ENCODE results near the gene FGF3.

Gene FGF3

DNA sequence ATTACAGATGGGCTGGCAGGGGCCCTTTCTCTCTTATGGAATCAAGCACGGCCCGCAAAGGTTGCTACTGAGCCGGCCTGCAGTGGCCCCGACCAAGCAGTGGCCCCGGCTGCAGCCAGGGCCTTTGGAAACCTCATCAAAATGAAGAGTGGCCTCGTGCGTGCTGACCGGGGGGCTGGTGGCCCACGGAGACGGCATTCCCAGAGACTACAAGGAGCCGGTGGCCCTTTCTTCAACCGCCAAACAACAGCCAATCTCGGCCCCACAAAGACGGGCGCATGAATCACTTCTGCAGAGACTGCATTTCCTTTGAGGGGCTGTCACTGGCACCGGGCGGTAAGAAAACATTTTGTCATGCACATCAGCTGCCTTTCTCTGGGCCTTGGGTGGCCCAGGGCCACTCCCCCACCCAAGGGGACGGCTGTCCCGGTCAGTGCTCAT, 43.1 kb upstream of the FGF3 start:
- peaks cover 3% of the 10 kb centered on the region; the same call in 1 of the 2 replicates for H3K27me3 ChIP-seq (ENCODE audit: control insufficient read depth, insufficient read depth, low read length)

DNA sequence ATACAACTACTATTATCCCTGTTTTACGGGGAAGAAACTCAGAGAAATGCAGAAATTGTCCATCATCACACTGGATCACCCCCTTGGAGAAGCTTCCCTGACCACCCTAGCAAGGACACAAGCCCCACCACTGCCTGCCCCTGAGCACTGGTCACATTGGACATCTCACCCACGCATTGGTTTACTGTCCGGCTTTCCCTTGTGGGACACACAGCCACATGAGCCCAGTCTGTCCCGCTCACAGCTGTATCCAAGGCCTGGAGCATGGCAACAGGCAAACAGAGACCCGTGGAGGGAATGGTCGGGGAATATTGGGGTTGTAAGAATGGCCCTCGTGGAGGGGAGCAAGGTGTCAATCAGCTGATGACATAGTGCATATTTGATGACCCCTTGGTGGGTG, 42.7 kb upstream of the FGF3 start:
- no peak overlapping the region for H3K4me3 ChIP-seq (ENCODE audit: low read depth, low read length)
- no peaks in the 10 kb centered on the region for H3K9me3 ChIP-seq (ENCODE audit: control insufficient read depth, insufficient read depth, low read depth, low read length)
- H3K4me1 ChIP-seq (ENCODE audit: control insufficient read depth, insufficient read depth, low read length): peaks cover 10% of the 10 kb centered on the region; the same call in 1 of the 2 replicates
- H3K9ac ChIP-seq (ENCODE audit: low read length): no peak overlapping the region
- peaks cover 3% of the 10 kb centered on the region; the same call in 1 of the 2 replicates for H3K27me3 ChIP-seq (ENCODE audit: control insufficient read depth, insufficient read depth, low read length)
- no peaks in the 10 kb centered on the region for H3K36me3 ChIP-seq (ENCODE audit: control insufficient read depth, insufficient read depth, low read length)
- no peak overlapping the region for H3K27ac ChIP-seq (ENCODE audit: low read depth, low read length)

More for the DNA sequence above, 43.1 kb upstream of the FGF3 start:
- H3K36me3 ChIP-seq (ENCODE audit: control insufficient read depth, insufficient read depth, low read length): no peaks in the 10 kb centered on the region
- no peak overlapping the region for H3K4me3 ChIP-seq (ENCODE audit: low read depth, low read length)
- no peaks in the 10 kb centered on the region for H3K9me3 ChIP-seq (ENCODE audit: control insufficient read depth, insufficient read depth, low read depth, low read length)
- H3K4me1 ChIP-seq (ENCODE audit: control insufficient read depth, insufficient read depth, low read length): peaks cover 13% of the 10 kb centered on the region; the same call in 1 of the 2 replicates
- H3K9ac ChIP-seq (ENCODE audit: low read length): no peak overlapping the region
- H3K27ac ChIP-seq (ENCODE audit: low read depth, low read length): no peak overlapping the region

DNA sequence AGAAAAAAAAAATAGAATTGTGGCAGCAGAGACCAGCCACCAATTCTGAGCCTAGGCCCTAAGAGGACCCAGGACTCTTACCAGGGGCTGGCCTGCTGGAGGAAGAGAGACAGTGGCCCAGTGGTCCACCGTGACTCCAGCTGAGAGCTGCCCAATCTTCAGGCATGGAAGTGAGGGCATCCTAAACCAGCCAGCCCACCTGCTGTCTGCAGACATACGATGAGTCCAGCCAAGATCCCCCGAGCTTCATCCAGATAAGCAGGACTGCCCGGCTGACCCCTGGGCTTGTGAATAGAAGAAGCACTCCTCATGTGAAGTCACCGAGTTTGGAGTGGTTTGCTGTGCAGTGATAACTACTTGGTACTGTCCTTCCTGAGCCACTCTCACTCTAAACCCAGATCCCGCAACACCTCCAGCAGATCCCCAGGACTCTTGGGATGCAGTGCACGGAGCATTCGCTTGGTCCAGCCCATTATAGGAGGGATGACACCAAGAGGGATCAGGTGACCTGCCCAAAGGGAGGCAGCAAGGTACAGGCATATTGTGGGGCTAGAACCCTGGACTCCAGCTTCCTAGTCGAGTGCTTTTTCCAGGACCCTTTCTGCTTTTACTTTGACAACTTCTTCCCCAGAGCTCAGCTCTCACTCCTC, 41.7 kb upstream of the FGF3 start:
- H3K27ac ChIP-seq (ENCODE audit: low read depth, low read length): no peak overlapping the region
- no peaks in the 10 kb centered on the region for H3K9me3 ChIP-seq (ENCODE audit: control insufficient read depth, insufficient read depth, low read depth, low read length)
- peaks cover 10% of the 10 kb centered on the region; the same call in 1 of the 2 replicates for H3K4me1 ChIP-seq (ENCODE audit: control insufficient read depth, insufficient read depth, low read length)
- no peak overlapping the region for H3K4me3 ChIP-seq (ENCODE audit: low read depth, low read length)
- peaks cover 3% of the 10 kb centered on the region; the same call in 1 of the 2 replicates for H3K27me3 ChIP-seq (ENCODE audit: control insufficient read depth, insufficient read depth, low read length)
- H3K36me3 ChIP-seq (ENCODE audit: control insufficient read depth, insufficient read depth, low read length): no peaks in the 10 kb centered on the region
- H3K9ac ChIP-seq (ENCODE audit: low read length): no peak overlapping the region

DNA sequence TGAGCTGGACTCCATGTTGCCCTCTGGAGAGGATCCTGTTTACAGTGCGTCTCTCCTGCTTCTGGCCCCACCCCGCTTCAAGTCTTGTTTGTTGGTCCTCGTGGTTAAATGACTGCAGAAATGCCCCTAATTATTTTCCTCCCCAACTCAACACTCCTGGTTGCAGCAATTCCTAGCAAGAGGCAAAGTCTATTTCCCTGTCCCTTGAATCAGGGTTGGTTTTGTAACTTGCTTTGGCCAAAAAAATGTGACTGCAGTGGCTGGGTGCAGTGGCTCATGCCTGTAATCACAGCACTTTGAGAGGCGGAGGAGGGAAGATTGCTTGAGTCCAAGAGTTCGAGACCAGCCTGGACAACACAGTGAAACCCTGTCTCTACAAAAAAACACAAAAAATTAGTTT, 41.0 kb upstream of the FGF3 start:
- Histone ChIP-seq H3K9ac (ENCODE audit: low read length) (no peak overlapping the region), H3K4me3 (ENCODE audit: low read depth, low read length) (no peak overlapping the region), H3K27me3 (ENCODE audit: control insufficient read depth, insufficient read depth, low read length) (peaks cover 3% of the 10 kb centered on the region; the same call in 1 of the 2 replicates), H3K36me3 (ENCODE audit: control insufficient read depth, insufficient read depth, low read length) (no peaks in the 10 kb centered on the region), H3K27ac (ENCODE audit: low read depth, low read length) (no peak overlapping the region), H3K4me1 (ENCODE audit: control insufficient read depth, insufficient read depth, low read length) (peaks cover 10% of the 10 kb centered on the region; the same call in 1 of the 2 replicates), H3K9me3 (ENCODE audit: control insufficient read depth, insufficient read depth, low read depth, low read length) (no peaks in the 10 kb centered on the region)

DNA sequence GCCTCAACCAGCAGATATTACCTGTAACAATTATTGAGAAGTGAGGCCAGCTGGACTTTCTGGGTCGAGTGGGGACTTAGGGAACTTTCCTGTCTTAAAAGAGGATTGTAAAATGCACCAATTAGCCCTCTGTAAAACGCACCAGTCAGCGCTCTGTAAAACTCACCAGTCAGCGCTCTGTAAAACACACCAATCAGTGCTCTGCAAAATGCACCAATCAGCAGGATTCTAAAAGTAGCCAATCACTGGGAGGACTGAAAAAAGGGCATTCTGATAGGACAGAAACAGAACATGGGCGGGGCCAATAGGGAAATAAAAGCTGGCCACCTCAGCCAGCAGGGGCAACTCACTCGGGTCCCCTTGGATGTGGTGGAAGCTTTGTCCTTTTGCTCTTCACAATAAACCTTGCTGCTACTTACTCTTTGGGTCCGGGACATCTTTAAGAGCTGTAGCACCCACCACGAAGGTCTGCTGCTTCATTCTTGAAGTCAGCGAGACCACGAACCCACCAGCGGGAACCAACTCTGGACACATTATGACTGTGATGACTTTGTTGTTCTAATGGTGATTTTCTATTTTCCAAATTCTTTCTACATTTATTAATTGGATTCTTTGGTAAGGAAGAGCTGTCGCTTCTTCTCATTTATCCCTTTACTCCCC, 40.2 kb upstream of the FGF3 start:
- no peaks in the 10 kb centered on the region for H3K9me3 ChIP-seq (ENCODE audit: control insufficient read depth, insufficient read depth, low read depth, low read length)
- H3K4me1 ChIP-seq (ENCODE audit: control insufficient read depth, insufficient read depth, low read length): peaks cover 10% of the 10 kb centered on the region; the same call in 1 of the 2 replicates
- no peak overlapping the region for H3K4me3 ChIP-seq (ENCODE audit: low read depth, low read length)
- H3K27ac ChIP-seq (ENCODE audit: low read depth, low read length): no peak overlapping the region
- peaks cover 3% of the 10 kb centered on the region; the same call in 1 of the 2 replicates for H3K27me3 ChIP-seq (ENCODE audit: control insufficient read depth, insufficient read depth, low read length)
- H3K36me3 ChIP-seq (ENCODE audit: control insufficient read depth, insufficient read depth, low read length): no peaks in the 10 kb centered on the region
- H3K9ac ChIP-seq (ENCODE audit: low read length): no peak overlapping the region

DNA sequence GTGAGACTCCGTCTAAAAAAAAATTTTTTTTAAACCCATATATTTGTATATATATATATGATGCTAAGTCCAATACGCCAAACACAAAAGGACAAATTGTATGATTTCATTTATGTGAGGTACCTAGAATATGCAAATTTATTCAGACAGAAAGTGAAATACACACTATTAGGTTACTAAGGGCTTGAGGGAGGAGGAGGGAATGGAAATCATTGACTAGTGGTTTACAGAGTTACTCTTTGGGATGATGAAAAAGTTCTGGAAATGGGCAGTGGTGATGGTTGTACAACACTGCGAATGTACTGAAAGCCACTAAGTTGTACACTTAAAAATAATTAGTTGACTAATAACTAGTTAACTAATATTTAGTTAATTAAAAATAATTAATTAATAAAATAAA, 36.2 kb upstream of the FGF3 start:
- H3K4me3 ChIP-seq (ENCODE audit: low read depth, low read length): no peak overlapping the region
- no peak overlapping the region for H3K27ac ChIP-seq (ENCODE audit: low read depth, low read length)
- no peak overlapping the region for H3K9ac ChIP-seq (ENCODE audit: low read length)
- no peaks in the 10 kb centered on the region for H3K4me1 ChIP-seq (ENCODE audit: control insufficient read depth, insufficient read depth, low read length)
- peaks cover 7% of the 10 kb centered on the region; the same call in 1 of the 2 replicates for H3K9me3 ChIP-seq (ENCODE audit: control insufficient read depth, insufficient read depth, low read depth, low read length)
- peaks cover 8% of the 10 kb centered on the region; the same call in 1 of the 2 replicates for H3K27me3 ChIP-seq (ENCODE audit: control insufficient read depth, insufficient read depth, low read length)
- H3K36me3 ChIP-seq (ENCODE audit: control insufficient read depth, insufficient read depth, low read length): no peaks in the 10 kb centered on the region

DNA sequence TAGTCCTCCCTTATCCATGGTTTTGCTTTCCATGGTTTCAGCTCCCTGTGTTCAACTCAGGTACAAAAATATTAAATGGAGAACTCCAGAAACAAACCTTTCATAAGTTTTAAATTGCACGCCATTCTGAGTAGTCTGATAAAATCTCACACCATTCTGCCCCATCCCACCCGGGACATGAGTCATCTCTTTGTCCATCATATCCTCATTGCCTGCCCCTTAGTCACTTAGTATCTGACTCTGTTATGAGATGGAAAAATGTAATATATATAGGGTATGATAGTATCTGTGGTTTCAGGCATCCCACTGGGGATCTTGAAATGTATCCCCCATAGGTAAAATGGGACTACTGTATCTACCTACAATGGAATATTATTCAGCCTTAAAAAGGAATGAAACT, 35.5 kb upstream of the FGF3 start:
- Histone ChIP-seq H3K27ac (ENCODE audit: low read depth, low read length) (no peak overlapping the region), H3K9me3 (ENCODE audit: control insufficient read depth, insufficient read depth, low read depth, low read length) (peaks cover 7% of the 10 kb centered on the region; the same call in 1 of the 2 replicates), H3K4me3 (ENCODE audit: low read depth, low read length) (no peak overlapping the region), H3K9ac (ENCODE audit: low read length) (no peak overlapping the region), H3K36me3 (ENCODE audit: control insufficient read depth, insufficient read depth, low read length) (no peaks in the 10 kb centered on the region), H3K4me1 (ENCODE audit: control insufficient read depth, insufficient read depth, low read length) (no peaks in the 10 kb centered on the region), H3K27me3 (ENCODE audit: control insufficient read depth, insufficient read depth, low read length) (peaks cover 8% of the 10 kb centered on the region; the same call in 1 of the 2 replicates)

DNA sequence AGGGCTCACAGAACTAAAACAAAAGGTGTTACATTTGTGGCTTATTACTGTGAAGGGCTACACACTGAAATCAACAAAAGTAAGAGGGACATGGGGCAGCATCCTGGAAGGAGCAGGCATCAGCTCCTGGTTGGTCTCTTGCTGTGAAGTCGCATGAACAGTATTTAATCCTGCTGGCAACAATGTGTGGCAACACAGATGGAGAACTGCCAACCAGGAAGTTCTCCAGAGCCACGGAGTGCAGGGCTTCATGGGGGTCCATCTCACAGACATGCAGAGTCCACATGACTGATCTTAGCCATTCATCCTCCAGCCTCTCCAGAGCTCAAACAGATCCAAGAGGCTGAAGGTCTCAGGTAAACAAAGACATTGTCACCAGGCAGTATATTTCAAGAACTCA, 32.8 kb upstream of the FGF3 start:
- H3K9me3 ChIP-seq (ENCODE audit: control insufficient read depth, insufficient read depth, low read depth, low read length): peaks cover 7% of the 10 kb centered on the region; the same call in 1 of the 2 replicates
- no peak overlapping the region for H3K9ac ChIP-seq (ENCODE audit: low read length)
- H3K27ac ChIP-seq (ENCODE audit: low read depth, low read length): no peak overlapping the region
- H3K36me3 ChIP-seq (ENCODE audit: control insufficient read depth, insufficient read depth, low read length): no peaks in the 10 kb centered on the region
- peaks cover 2% of the 10 kb centered on the region; the same call in 1 of the 2 replicates for H3K4me1 ChIP-seq (ENCODE audit: control insufficient read depth, insufficient read depth, low read length)
- H3K27me3 ChIP-seq (ENCODE audit: control insufficient read depth, insufficient read depth, low read length): peaks cover 8% of the 10 kb centered on the region; the same call in 1 of the 2 replicates
- H3K4me3 ChIP-seq (ENCODE audit: low read depth, low read length): no peak overlapping the region

DNA sequence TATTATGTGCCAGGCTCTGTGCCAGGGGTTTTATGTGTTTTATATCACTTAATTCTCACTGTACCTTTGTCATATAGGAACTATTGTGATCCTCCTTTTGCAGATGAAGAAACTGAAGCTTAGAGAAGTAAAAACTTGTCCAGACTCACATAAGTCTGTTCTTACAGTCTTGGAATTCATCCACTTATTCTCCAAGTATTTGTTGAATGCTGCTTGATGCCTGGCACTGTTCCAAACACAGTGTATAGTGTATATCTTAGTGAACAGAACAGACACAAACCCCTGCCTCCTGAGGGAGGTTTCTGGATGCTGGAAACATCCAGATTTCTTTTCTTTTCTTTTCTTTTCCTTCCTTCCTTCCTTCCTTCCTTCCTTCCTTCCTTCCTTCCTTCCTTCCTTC, 29.0 kb upstream of the FGF3 start:
- Histone ChIP-seq H3K4me1 (ENCODE audit: control insufficient read depth, insufficient read depth, low read length) (peaks cover 8% of the 10 kb centered on the region), H3K27ac (ENCODE audit: low read depth, low read length) (no peak overlapping the region), H3K27me3 (ENCODE audit: control insufficient read depth, insufficient read depth, low read length) (peaks cover 8% of the 10 kb centered on the region; the same call in 1 of the 2 replicates), H3K9me3 (ENCODE audit: control insufficient read depth, insufficient read depth, low read depth, low read length) (peaks cover 7% of the 10 kb centered on the region; the same call in 1 of the 2 replicates), H3K4me3 (ENCODE audit: low read depth, low read length) (no peak overlapping the region), H3K36me3 (ENCODE audit: control insufficient read depth, insufficient read depth, low read length) (no peaks in the 10 kb centered on the region), H3K9ac (ENCODE audit: low read length) (no peak overlapping the region)

DNA sequence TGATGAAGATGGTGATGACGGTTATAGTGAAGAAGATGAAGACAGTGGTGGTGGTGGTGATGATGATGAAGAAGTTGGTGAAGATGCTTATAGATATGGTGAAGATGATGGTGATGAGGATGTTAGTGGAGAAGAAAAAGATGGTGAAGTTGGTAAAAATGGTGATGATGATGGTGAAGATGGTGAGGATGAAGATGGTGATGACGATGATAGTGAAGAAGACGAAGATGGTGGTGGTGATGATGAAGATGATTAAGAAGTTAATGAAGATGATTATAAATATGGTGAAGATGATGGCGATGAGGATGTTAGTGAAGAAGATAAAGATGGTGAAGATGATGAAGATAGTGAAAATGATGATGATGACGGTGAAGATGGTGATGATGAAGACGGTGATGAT, 25.2 kb upstream of the FGF3 start:
- no peak overlapping the region for H3K9ac ChIP-seq (ENCODE audit: low read length)
- no peak overlapping the region for H3K4me3 ChIP-seq (ENCODE audit: low read depth, low read length)
- H3K27me3 ChIP-seq (ENCODE audit: control insufficient read depth, insufficient read depth, low read length): no peaks in the 10 kb centered on the region
- H3K4me1 ChIP-seq (ENCODE audit: control insufficient read depth, insufficient read depth, low read length): peaks cover 21% of the 10 kb centered on the region
- H3K27ac ChIP-seq (ENCODE audit: low read depth, low read length): no peak overlapping the region
- H3K9me3 ChIP-seq (ENCODE audit: control insufficient read depth, insufficient read depth, low read depth, low read length): no peaks in the 10 kb centered on the region; the same call in 1 of the 2 replicates
- no peaks in the 10 kb centered on the region for H3K36me3 ChIP-seq (ENCODE audit: control insufficient read depth, insufficient read depth, low read length)

DNA sequence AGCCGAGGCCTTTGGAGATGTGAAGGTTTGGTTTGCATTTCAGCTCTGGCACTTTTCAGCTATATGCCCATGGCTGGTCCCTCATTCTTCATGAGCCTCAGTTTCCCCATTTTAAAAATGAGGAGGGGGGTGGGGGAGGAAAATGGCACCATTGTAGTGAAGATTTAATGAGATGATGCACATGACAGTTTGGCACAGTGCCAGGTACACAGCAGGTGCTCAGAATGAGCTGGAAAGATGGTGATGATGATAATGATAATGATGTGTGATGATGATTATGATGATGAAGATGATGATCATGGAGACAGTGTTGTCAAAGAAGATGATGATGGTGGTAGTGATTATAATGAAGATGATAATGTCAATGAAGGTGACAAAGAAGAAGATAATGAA, 24.3 kb upstream of the FGF3 start:
- Histone ChIP-seq H3K27ac (ENCODE audit: low read depth, low read length) (no peak overlapping the region), H3K27me3 (ENCODE audit: control insufficient read depth, insufficient read depth, low read length) (no peaks in the 10 kb centered on the region), H3K9me3 (ENCODE audit: control insufficient read depth, insufficient read depth, low read depth, low read length) (no peaks in the 10 kb centered on the region), H3K36me3 (ENCODE audit: control insufficient read depth, insufficient read depth, low read length) (no peaks in the 10 kb centered on the region), H3K9ac (ENCODE audit: low read length) (no peak overlapping the region), H3K4me3 (ENCODE audit: low read depth, low read length) (no peak overlapping the region), H3K4me1 (ENCODE audit: control insufficient read depth, insufficient read depth, low read length) (peaks cover 21% of the 10 kb centered on the region)
